A673 (cell line): ENCODE data around the gene SLC2A4RG. TPM values are rescaled to one million over a fixed set of nuclear protein-coding genes. Genes with fewer than 3 reads are reported as not detected.

Experiments
- BruUV-seq: library from RNA; stranded (reverse); fragments of 400-500 nt; replicated peaks from 2 replicates; lab custom pipeline; 2021; lab: Mats Ljungman, UMichigan
- CTCF ChIA-PET: fragments of 300-600 bp; sonication (Branson Sonifier 250); formaldehyde crosslinking; loops from one replicate; lab custom pipeline; 2022; ENCODE audit warnings: antibody characterized with exemption; lab: Charles Lee
- POLR2A ChIA-PET: fragments of 300-600 bp; sonication (Branson Sonifier 250); formaldehyde crosslinking; loops from one replicate; lab custom pipeline; 2022; ENCODE audit warnings: antibody characterized with exemption; ENCODE audit not compliant: low non-redundant PET; lab: Charles Lee
- DNase-seq: peaks from one replicate; pipeline ENCODE4 v3.0.0-alpha.2; 2015; ENCODE audit warnings: low spot score
- H3K27ac ChIP-seq: fragments of 200-600 bp; sonication (generic); 2 replicates; pipeline ENCODE4 v1.5.1; 2016; ENCODE audit warnings: mixed run types, low read depth, mild to moderate bottlenecking, mixed read lengths, antibody characterized with exemption, low read length; ENCODE audit not compliant: poor library complexity, severe bottlenecking
- H3K27me3 ChIP-seq: fragments of 200-600 bp; sonication (generic); replicated peaks from 2 replicates; pipeline ENCODE4 v1.6.1; 2017; ENCODE audit warnings: mixed run types, low read depth, mild to moderate bottlenecking, mixed read lengths, antibody characterized with exemption, low read length; ENCODE audit not compliant: insufficient read depth, poor library complexity
- H3K36me3 ChIP-seq: fragments of 200-600 bp; sonication (generic); 2 replicates; pipeline ENCODE4 v1.6.1; 2016; ENCODE audit warnings: mixed run types, mild to moderate bottlenecking, mixed read lengths, antibody characterized with exemption, low read length; ENCODE audit not compliant: insufficient read depth, poor library complexity, severe bottlenecking
- H3K4me1 ChIP-seq: fragments of 200-600 bp; sonication (generic); 2 replicates; pipeline ENCODE4 v1.6.1; 2017; ENCODE audit warnings: mixed run types, mild to moderate bottlenecking, mixed read lengths, antibody characterized with exemption, low read length; ENCODE audit not compliant: insufficient read depth, poor library complexity, severe bottlenecking
- H3K4me3 ChIP-seq: fragments of 200-600 bp; sonication (generic); 2 replicates; pipeline ENCODE4 v1.5.1; 2016; ENCODE audit warnings: low read depth, mixed run types, mild to moderate bottlenecking, mixed read lengths, low read length; ENCODE audit not compliant: poor library complexity, severe bottlenecking
- H3K9me3 ChIP-seq: fragments of 200-600 bp; sonication (generic); 2 replicates; pipeline ENCODE4 v1.6.1; 2016; ENCODE audit warnings: mixed run types, low read depth, mild to moderate bottlenecking, mixed read lengths, antibody characterized with exemption, low read length; ENCODE audit not compliant: poor library complexity, severe bottlenecking
- CTCF ChIP-seq: fragments of 300-800, 200-600 bp; sonication (generic); conservative IDR thresholded peaks from 2 replicates; pipeline ENCODE4 v1.5.1; 2017; ENCODE audit warnings: low read depth, mild to moderate bottlenecking, antibody characterized with exemption, low read length, moderate library complexity, mixed read lengths
- EZH2 ChIP-seq: fragments of 200-600 bp; sonication (generic); IDR thresholded peaks from 2 replicates; pipeline ENCODE4 v1.6.1; 2017; ENCODE audit warnings: borderline replicate concordance, low read depth, mild to moderate bottlenecking, mixed read lengths, antibody characterized with exemption, low read length; ENCODE audit not compliant: poor library complexity, severe bottlenecking
- intact Hi-C: fragments of 100-400 bp; cut with micrococcal nuclease; formaldehyde crosslinking; loops from one replicate; pipeline ENCODE4 v1.10.0; 2022; ENCODE audit not compliant: unreplicated experiment
- total RNA-seq: library from RNA; stranded (reverse); gene quantifications from 2 replicates; pipeline ENCODE4 v1.2.3, GENCODE V29; 2021

SLC2A4RG gene
- total RNA-seq, 1 experiment from 2014 or later, result 45.8 TPM

DNA sequence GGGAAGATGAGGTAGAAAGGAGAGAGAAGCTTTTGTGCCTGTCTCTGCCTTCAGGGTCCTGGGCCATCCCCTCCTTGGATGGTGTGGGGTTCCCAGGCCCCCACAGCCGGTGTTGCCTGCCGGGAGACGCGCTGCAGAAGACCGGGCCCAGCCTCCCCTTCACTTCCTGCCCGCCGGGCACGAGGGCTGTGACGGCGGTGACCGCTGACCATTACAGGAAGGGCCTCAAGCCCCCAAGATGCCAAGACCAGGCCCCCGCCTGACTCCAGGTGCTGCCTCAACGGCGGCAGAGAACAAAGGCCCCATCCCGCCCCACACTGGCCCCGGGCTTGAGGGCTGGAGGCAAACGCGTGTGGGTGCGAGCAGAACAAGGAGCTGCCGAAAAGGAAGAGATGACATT, 53.3 kb downstream of the SLC2A4RG start:
- H3K27me3 ChIP-seq, result no peaks in the 10 kb centered on the region
- ChIA-PET POLR2A (no interaction called here), CTCF (no interaction called here)
- H3K36me3 ChIP-seq, result no peaks in the 10 kb centered on the region
- H3K4me3 ChIP-seq, result no peak overlapping the region
- TF ChIP-seq EZH2, result no peak
- no peak for TF ChIP-seq CTCF
- no peak for DNase-seq
- intact Hi-C loops, result no loop called here
- H3K27ac ChIP-seq, result no peak overlapping the region
- no peaks in the 10 kb centered on the region for H3K9me3 ChIP-seq
- BruUV-seq, result no TSS peak
- H3K4me1 ChIP-seq, result no peaks in the 10 kb centered on the region

Other genes starting within 250 kb of the SLC2A4RG start
- gene EEF1A2, start 240.7 kb upstream of the SLC2A4RG start, total RNA-seq, result 7.5 and 13.7 TPM in 2 replicates
- gene PPDPF, start 219.0 kb upstream of the SLC2A4RG start, total RNA-seq, result 148 and 176 TPM in 2 replicates
- not detected in 2 replicates for gene PTK6, start 202.4 kb upstream of the SLC2A4RG start, total RNA-seq
- gene SRMS, start 192.0 kb upstream of the SLC2A4RG start, total RNA-seq, result not detected in 2 replicates
- 0.21 and 0.37 TPM in 2 replicates for gene FNDC11, start 185.6 kb upstream of the SLC2A4RG start, total RNA-seq
- 21.0 and 27.2 TPM in 2 replicates for gene HELZ2, start 165.5 kb upstream of the SLC2A4RG start, total RNA-seq
- 12.8 and 14.2 TPM in 2 replicates for gene GMEB2, start 112.7 kb upstream of the SLC2A4RG start, total RNA-seq
- 115 and 128 TPM in 2 replicates for gene STMN3, start 86.4 kb upstream of the SLC2A4RG start, total RNA-seq
- gene RTEL1, start 81.5 kb upstream of the SLC2A4RG start, total RNA-seq, result 45.6 and 47.8 TPM in 2 replicates
- gene TNFRSF6B, start 43.1 kb upstream of the SLC2A4RG start, total RNA-seq, result not detected in 2 replicates
- 38.9 and 41.1 TPM in 2 replicates for gene ARFRP1, start 31.8 kb upstream of the SLC2A4RG start, total RNA-seq
- gene ZGPAT, start 31.7 kb upstream of the SLC2A4RG start, total RNA-seq, result 28.2 and 28.3 TPM in 2 replicates
- gene LIME1, start 3.1 kb upstream of the SLC2A4RG start, total RNA-seq, result 15.1 and 16.3 TPM in 2 replicates
- 0.96 and 1.1 TPM in 2 replicates for gene ZBTB46, start 91.5 kb downstream of the SLC2A4RG start, total RNA-seq
- gene ABHD16B, start 121.7 kb downstream of the SLC2A4RG start, total RNA-seq, result not detected in 2 replicates
- 80.1 and 89.9 TPM in 2 replicates for gene TPD52L2, start 125.5 kb downstream of the SLC2A4RG start, total RNA-seq
- gene DNAJC5, start 155.3 kb downstream of the SLC2A4RG start, total RNA-seq, result 43.6 and 44.9 TPM in 2 replicates
- 48.1 and 53.3 TPM in 2 replicates for gene UCKL1, start 216.6 kb downstream of the SLC2A4RG start, total RNA-seq
- gene ZNF512B, start 230.2 kb downstream of the SLC2A4RG start, total RNA-seq, result 28.9 and 30.8 TPM in 2 replicates
- gene SAMD10, start 239.9 kb downstream of the SLC2A4RG start, total RNA-seq, result 6.3 and 7.2 TPM in 2 replicates
- 86.3 and 93.2 TPM in 2 replicates for gene PRPF6, start 241.4 kb downstream of the SLC2A4RG start, total RNA-seq